ENCODE measurements around the gene SUGP1.

DNA sequence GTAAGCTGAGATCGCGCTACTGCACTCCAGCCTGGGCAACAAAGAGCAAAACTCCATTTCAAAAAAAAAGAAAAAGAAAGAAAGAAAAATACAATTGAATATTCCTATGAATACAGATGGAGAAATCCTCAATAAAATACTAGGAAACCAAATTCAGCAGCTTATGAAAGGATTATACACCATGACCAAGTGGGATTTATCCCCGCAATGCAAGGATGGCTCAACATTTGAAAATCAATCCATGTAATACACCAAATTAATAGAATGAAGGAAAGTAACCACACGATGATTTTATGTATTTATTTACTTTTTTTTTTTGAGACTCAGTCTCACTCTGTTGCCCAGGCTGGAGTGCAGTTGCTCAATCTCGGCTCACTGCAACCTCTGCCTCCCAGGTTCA is 27.7 kb downstream of the SUGP1 start:
- TF ChIP-seq, protein P1, sequence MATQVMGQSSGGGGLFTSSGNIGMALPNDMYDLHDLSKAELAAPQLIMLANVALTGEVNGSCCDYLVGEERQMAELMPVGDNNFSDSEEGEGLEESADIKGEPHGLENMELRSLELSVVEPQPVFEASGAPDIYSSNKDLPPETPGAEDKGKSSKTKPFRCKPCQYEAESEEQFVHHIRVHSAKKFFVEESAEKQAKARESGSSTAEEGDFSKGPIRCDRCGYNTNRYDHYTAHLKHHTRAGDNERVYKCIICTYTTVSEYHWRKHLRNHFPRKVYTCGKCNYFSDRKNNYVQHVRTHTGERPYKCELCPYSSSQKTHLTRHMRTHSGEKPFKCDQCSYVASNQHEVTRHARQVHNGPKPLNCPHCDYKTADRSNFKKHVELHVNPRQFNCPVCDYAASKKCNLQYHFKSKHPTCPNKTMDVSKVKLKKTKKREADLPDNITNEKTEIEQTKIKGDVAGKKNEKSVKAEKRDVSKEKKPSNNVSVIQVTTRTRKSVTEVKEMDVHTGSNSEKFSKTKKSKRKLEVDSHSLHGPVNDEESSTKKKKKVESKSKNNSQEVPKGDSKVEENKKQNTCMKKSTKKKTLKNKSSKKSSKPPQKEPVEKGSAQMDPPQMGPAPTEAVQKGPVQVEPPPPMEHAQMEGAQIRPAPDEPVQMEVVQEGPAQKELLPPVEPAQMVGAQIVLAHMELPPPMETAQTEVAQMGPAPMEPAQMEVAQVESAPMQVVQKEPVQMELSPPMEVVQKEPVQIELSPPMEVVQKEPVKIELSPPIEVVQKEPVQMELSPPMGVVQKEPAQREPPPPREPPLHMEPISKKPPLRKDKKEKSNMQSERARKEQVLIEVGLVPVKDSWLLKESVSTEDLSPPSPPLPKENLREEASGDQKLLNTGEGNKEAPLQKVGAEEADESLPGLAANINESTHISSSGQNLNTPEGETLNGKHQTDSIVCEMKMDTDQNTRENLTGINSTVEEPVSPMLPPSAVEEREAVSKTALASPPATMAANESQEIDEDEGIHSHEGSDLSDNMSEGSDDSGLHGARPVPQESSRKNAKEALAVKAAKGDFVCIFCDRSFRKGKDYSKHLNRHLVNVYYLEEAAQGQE (IDR thresholded peaks at IDR 0.05; ENCODE audit: insufficient read depth in 1 of 2, low read depth in 2 of 2, low read length in 2 of 2) = no peak
- TF ChIP-seq TAF1 (IDR thresholded peaks at IDR 0.05; ENCODE audit: borderline replicate concordance, insufficient read depth, low read length) (no peak), SIN3A (IDR thresholded peaks at IDR 0.05; ENCODE audit: borderline replicate concordance, insufficient read depth, low read length) (no peak), POLR2AphosphoS5 (IDR thresholded peaks at IDR 0.05; ENCODE audit: low read depth, low read length) (no peak)
